GM12892 (cell line): ENCODE results near the gene DOCK2.

Source experiments
- POLR2A ChIP-seq: IDR thresholded peaks from 2 replicates; pipeline ENCODE4 v1.6.1; 2011; ENCODE audit warnings: low read depth, low read length, control low read depth
- POLR2AphosphoS5 ChIP-seq: IDR thresholded peaks from 2 replicates; pipeline ENCODE4 v1.6.1; 2011; ENCODE audit warnings: low read depth, low read length, control low read depth

DNA sequence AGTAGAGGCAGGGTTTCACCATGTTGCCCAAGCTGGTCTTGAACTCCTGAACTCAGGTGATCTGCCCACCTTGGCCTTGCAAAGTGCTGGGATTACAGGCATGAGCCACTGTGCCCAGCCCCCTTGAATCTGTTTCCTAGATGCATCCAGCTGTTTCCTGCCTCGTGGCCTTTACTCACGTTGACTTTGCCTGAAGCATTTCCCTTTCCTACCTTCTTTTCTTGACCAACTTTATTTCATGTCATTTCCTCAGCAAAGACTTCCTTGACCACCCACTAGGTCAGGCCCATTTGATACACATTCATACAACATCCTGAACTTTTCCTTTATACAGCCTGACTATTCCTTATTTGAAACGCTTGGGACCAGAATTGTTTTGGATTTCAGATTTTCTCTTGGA, 51.0 kb downstream of the DOCK2 start:
- no peak for TF ChIP-seq POLR2A
- no peak for TF ChIP-seq POLR2AphosphoS5
